NCI-H2081 treated with DMSO at 0.1 percent for 48 hours (cell line): Measurements from ENCODE around the gene PRDM1.
"Not testable (repeated sequence)": the region's sequence is repeated elsewhere in the genome, so short reads cannot be mapped to it uniquely, and the experiment has no call there.

Experiments
- DNase-seq: peaks from one replicate; lab custom pipeline; 2025; lab: John Stamatoyannopoulos, UW

PRDM1 gene

DNA sequence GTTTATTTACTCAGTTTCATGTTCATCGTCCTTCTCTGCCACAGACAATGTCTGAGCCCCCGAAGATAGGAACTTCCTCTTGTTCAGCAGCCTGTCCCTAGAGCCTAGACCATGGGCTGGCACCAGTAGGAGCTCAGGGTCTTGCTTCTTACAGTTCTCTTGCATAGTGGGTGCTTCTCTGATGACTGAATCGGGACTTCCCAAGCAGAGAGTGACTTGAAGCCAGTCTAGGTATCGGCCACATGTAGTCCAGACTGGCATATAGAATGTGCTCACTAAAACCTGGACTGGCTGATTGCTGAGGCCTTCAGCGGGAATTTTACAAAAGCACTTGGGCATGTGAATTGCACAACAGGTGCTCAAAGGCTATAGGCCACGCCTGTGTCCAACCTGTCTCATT lies 52.0 kb downstream of the PRDM1 start:
- DNase-seq, result no peak

DNA sequence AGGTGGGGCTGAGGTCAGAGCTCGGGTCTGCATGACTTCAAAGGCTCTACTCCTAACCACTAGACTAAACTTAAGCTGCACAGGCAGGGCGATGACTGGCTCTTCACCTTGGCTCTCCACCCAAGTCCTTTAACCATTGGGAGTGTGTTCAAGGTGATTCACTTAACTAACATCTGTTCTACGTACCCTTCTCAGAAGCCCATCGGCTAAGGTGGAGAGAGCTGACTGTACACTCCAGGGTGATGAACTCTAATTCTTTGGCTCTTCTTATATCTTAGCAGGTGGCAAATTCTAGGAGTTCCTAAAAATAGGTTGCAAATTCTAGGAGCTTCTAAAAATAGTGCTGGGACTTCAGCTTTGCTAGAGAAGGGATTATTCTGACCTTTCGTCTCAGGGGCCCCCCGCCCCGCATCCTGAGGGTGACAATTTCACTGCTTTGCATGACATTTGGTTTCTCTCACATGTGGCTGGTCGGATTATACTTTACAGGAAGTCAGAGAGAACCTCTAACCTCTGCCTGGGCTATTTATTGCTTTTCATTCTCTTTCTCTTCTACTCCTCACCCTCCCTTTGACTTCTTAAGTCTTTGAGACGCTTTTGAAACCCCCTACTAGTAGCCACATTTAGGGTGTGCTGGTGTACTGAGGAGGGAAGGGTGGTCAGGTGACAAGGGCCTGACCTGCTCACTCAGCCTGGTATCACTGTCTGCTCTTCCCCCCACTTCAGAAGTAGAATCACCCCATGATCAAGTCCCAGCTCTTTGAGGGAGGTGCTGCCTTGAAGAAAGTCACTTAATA lies 55.5 kb downstream of the PRDM1 start:
- DNase-seq, result no peak

DNA sequence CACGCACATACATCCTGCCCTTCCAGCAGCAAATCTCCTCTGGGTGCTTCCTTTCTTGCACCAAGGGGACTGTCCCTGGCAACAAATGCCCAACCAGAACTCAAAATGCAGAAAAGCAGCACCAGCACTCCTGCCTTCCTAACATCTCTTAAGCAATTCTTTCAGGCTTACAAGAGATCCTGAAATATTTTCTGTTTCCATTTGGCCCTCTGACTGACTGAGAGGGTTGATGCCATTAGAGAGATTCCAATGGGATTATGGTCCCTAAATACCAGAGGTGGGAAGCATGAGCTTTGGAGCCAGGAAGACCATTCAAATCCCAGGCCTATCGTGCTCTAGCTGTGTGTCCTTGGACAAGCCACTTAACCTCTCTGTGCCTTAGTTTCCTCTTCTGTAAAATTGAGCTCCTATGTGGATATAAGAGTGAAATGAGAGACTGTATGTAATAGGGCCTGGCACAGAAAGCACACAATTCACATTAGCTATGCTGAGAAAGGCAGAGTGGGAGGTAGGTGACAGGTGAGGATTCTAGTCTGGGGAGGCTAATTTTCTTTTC lies 56.8 kb downstream of the PRDM1 start:
- DNase-seq, result no peak

DNA sequence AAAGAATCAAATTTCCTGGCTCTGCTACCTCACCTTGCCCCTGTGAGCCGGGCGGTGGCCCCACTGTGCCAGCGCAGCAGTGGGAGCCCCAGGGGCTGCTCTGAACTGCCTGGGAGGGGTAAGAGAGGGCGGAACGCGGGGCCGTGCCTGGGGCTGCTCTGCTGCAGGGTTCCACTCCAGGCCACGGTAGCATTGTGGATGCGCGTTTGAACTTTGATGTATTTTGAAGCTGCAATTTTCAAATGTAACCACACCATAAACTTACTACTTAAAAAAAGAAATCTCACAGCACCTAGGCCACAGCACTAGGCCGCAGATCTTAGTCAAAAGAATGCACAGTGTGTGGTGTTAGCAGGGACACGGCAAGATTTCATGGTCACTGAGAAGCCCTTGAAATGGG lies 57.5 kb downstream of the PRDM1 start:
- no peak for DNase-seq

DNA sequence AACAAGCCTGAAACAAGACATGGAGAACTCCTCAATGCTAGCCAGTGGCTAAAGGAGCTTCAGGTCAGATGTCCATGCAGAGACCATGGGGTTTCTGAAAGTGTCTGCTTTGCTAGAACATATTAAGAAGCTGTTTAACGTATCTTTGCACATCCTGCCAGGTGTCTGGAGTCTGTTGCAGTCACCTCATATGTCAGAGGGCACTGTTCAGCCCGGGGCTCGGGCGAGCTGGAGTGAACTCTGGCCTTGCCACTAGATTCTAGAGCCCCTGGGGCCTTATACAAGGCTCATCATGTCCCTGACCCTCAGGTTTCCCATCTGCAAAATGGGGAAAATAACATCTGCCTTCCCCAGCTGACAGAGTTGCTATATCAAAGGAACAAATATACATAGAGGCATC lies 59.0 kb downstream of the PRDM1 start:
- DNase-seq, result no peak

DNA sequence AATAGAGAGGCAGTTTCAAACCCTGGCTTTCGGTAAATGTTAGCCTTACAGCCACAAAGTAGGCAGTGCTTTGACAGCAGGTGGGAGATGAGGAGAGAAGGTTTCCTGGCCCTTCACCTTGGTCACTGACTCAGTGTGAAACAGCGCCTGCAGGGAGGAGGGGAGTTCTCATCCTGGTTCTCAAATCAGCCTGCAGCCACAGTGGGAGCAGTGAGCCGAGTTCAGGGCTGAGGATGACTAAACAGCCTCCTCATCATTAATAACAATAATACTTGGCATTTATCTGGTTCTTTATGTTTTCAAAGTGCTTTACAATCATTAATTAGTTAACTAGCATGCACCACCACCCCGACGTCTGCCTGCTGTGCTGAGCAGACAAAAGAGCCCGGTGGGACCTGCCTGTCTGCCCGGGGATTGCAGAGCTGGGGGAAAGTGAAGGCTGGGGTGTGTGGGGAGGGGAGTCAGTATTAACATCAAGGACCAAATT lies 59.6 kb downstream of the PRDM1 start:
- DNase-seq, result no peak

DNA sequence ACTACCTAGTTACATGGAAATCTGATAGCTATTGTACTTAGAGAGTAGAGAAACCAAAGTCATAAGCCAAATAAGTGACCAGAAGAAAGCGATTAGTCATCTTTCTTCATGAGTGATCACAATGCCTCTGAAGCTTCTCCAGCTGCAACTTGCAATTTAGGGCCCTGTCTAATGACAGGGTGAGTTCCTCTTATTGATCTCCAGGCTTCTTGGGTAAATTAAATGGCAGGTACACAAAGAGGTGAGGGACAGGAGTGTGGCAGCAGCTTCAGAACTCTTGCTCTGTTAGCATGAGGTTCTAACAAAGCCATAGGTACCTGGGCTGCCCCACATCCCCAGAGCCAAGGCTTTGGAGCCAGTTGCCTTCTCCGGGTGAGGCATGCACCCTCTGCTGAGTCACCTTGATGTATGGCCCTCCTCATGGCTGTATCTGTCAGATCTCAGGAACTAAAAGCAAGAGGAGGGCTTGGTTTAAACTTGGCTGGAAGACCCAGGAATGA lies 60.8 kb downstream of the PRDM1 start:
- DNase-seq, result no peak

DNA sequence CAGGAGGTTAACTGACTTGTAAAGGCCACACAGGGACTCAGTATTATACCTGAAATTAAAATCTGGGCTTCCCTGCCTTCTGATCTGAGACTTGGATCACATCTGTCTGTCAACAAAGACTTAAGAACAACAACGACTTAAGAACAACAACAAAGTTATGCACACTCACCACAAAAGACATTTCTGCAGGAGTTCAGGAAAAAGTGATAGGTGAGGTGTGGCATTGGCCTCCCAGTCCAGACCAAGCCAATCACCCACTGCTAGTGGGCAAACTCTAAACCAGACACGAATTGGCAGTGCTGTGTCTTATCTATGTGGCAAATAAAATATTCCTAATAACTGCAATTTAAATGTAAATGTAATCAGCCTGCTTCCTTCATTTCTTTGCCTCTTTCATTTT lies 61.3 kb downstream of the PRDM1 start:
- DNase-seq, result no peak

DNA sequence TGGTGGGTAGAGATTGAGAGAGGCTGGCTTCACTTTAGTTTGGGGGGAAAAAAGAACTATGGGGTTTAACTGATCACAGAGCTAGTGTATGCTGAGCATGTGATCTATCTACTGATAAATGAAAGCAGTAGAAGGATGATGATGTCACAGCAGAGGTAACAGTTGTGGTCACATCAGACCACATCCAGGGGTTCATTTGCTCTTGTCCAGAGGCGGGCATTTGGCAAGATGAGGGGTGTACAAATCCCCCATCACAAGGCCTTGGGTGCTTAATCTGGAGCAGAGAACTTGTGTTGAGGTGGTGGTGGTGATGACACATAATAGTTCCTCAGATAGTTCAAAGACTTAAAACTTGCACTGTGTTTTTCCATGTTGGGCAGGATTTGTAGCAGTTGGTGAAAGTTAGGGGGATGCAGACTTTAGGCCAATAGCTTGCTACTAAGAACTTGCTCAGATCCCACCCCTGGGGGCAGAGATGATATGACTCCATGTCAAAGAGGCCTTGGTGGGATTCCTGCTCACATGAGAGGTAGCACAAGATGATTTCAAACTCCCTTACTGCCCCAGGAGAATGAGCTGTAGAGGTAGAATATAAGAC lies 63.4 kb downstream of the PRDM1 start:
- no peak for DNase-seq

DNA sequence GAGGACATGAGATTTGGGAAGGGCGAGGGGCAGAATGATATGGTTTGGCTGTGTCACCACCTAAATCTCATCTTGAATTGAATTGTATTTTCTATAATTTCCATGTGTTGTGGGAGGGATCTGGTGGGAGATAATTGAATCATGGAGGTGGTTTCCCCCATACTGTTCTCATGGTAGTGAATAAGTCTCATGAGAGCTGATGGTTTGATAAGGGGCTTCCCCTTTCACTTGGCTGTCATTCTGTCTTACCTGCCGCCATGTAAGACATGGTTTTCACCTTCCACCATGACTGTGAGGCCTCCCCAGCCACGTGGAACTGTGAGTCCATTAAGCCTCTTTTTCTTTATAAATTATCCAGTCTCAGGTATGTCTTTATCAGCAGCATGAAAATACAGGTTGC lies 66.3 kb downstream of the PRDM1 start:
- not testable (repeated sequence) for DNase-seq

DNA sequence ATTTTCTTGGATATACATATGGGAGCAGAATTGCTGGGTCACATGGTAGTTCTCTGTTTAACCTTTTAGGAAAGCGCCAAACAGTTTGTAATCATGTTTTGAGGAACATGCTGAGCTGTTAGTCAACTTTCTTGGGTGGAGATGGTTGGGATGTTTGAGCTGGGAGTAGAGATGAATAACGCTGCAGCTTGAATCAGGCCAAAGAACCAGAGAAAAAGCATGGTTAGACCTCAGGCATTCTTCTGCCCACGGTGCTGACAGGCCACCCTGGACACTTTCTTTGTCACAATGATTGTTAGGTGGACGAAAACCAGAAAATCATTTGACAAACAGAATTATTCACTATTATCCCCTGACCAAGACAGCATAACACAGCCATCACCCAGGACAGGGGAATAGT lies 66.8 kb downstream of the PRDM1 start:
- DNase-seq, result no peak

DNA sequence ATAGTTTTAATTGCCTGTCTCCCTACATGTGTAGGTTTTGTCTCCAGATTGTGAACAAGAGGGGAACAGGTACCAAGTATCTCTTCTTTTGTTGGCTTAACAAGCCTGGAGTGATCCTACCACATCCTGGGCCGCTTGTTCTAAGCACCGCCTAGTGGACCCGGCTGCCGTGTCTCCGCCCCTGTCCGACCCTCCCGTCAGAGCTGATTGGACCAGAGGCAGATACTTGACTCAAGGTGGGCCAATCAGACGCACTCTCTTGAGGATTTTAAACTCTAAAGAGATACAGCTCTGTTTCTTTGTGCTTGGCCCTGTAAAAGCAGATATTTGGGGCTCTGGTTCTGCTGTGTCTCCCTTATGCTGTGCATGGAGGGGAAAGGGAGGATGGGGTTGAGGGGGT lies 68.2 kb downstream of the PRDM1 start:
- DNase-seq, result no peak

DNA sequence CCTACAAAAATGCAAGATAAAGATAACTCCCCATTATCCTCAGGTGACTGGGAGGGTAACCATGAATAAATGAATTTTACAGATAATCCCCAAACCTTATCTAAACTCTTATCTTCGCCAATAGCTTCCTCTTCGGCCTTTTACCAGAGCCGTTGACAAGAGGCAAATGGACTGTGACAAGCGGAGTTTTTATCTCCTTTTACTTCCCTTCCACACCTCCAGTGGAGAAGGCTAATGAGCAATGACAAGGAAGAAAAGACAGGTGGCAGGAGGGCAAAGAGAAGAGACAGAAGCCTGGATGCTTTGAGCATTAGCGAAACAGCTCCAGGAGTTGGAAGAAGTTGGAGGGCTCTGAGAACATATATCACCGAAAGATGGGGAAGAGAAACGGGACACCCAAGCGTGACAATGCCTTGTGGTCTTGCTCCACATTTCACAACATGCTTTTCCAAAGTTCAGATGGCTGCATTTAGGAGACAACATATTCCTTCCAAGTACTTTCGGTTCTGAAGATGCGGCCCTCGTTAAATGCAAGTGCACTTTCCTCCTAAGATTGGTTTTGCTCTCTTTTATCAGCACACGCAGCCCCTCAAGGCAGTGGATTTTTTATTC lies 69.2 kb downstream of the PRDM1 start:
- DNase-seq, result no peak

DNA sequence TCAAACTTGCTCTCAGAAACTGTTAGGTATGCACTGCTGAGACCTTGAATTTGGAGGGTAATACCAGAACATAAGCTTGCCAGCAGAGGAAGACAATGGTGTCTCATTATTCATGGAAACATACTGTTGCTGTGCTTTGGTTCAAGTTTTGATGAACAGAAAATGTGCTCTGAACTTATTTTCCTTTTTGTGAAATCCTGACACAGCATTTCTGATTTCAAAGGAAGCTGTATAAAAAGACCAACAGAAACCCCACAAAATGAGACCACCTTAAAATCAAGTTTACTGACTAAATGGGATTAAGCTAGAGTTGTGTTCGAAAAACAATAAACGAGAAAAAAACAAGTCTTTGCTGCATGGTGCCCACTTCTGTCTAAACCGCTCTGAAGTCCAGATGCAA lies 70.3 kb downstream of the PRDM1 start:
- no peak for DNase-seq

DNA sequence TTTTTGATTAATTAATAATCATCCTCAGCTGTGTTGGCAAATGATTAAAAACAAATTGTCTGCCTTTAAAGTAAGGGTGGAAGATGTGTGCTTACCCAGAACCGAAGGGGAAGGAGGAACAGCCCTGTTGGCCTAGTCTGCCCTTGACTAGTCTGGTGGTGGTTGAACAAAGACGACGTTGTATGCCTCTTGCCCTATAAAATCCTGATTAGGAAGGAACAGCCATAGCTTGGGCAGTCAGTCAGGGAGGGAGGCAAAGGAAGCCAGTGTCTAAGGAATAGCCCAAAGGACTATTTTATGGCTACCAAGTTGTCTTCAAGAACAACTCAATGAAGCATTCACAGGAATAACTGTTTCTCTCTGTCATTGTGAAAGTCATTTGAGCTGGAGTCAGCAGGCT lies 70.7 kb downstream of the PRDM1 start:
- no peak for DNase-seq

DNA sequence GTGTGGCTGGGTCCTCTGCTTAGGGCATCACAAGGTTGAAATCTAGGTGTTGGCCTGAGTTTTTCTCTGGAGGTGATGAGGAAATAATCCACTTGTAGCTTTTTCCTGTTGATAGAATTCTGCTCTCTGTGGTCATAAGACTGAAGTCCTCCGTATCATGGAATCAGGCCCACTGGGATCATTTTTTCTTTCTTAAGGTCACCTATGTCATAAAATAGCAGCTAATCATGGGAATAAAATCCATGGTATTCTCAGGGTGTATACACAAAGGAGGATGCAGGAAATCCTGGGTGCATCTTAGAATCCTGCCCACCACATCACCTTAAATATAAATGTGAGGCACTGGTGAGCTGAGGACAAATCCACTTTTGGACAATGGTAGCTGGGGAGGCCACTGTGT lies 72.7 kb downstream of the PRDM1 start:
- no peak for DNase-seq
